ENCODE data around the gene VPS25. TPM values are rescaled to one million over a fixed set of nuclear protein-coding genes. Genes with fewer than 3 reads are reported as not detected.

The VPS25 gene
- total and polyA plus RNA-seq, 9 of the 15 experiments (the other 6 are each of a cell fraction or from before 2014, with no cell fraction given), result 123 to 352 (median 180) TPM

DNA sequence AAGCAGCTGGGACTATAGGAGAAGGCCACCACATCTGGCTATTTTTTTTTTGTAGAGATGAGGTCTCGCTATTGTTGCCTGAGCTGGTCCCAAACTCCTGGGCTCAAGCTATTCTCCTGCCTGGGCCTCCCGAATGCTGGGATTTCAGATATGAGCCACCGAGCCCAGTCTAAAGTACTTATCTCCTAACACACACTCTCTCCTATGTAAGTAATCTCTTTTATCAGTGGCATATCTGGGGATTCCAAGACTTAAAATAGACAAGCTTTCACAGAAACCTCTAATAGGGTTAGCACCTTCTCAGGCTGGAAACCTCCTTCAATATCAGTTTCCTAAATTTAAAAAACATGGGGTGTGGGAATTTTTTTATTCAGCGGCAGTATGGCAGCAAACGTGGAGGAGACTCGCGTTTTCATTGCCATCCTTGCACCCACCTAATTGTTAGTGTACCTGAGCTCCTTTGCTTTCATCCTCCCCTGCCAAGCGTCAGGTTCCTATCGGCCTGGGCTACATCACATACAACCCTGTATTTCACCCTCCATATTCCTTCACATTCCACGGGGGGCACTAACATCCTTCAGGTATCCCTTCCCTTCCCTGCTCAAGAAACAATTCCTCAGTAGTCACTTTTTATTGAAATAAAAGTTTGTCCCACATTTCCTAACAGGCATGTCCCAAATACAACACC, 29.5 kb upstream of the VPS25 start (continued):
- TF ChIP-seq, protein P1, sequence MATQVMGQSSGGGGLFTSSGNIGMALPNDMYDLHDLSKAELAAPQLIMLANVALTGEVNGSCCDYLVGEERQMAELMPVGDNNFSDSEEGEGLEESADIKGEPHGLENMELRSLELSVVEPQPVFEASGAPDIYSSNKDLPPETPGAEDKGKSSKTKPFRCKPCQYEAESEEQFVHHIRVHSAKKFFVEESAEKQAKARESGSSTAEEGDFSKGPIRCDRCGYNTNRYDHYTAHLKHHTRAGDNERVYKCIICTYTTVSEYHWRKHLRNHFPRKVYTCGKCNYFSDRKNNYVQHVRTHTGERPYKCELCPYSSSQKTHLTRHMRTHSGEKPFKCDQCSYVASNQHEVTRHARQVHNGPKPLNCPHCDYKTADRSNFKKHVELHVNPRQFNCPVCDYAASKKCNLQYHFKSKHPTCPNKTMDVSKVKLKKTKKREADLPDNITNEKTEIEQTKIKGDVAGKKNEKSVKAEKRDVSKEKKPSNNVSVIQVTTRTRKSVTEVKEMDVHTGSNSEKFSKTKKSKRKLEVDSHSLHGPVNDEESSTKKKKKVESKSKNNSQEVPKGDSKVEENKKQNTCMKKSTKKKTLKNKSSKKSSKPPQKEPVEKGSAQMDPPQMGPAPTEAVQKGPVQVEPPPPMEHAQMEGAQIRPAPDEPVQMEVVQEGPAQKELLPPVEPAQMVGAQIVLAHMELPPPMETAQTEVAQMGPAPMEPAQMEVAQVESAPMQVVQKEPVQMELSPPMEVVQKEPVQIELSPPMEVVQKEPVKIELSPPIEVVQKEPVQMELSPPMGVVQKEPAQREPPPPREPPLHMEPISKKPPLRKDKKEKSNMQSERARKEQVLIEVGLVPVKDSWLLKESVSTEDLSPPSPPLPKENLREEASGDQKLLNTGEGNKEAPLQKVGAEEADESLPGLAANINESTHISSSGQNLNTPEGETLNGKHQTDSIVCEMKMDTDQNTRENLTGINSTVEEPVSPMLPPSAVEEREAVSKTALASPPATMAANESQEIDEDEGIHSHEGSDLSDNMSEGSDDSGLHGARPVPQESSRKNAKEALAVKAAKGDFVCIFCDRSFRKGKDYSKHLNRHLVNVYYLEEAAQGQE (IDR thresholded peaks at IDR 0.05; ENCODE audit: borderline replicate concordance), result peak; percentile 22; the same call in 1 of the 2 replicates
- TF ChIP-seq, protein P1 (CRISPR knock-in tag; IDR thresholded peaks at IDR 0.05; ENCODE audit: low read depth), result no peak
- TF ChIP-seq LEF1 (IDR thresholded peaks at IDR 0.05) (peak; percentile 73; the same call in 1 of the 2 replicates), RB1 (IDR thresholded peaks at IDR 0.05; ENCODE audit: low read depth) (no peak), TCF7 (IDR thresholded peaks at IDR 0.05; ENCODE audit: borderline replicate concordance) (no peak), FOXA3 (CRISPR knock-in tag; conservative IDR thresholded peaks at IDR 0.05 in 1 of 2, IDR thresholded peaks at IDR 0.05 in 1 of 2) (no peak), KAT8 (IDR thresholded peaks at IDR 0.05; ENCODE audit: low read depth) (no peak), NONO (IDR thresholded peaks at IDR 0.05; ENCODE audit: low read depth in 2 of 2, low read length in 1 of 2) (peak in 1 of 2 experiments; percentile 57; a peak in 1 of 4 replicates), POLR3A (IDR thresholded peaks at IDR 0.05; ENCODE audit: borderline replicate concordance, extremely low read depth, insufficient read depth, insufficient read length) (no peak), NFATC3 (IDR thresholded peaks at IDR 0.05) (no peak), RBM34 (IDR thresholded peaks at IDR 0.05; ENCODE audit: borderline replicate concordance, insufficient read depth, low read length) (no peak), MEF2D (tag; conservative IDR thresholded peaks at IDR 0.05; ENCODE audit: low read depth) (peak; percentile 94), RAD21 (CRISPR knock-in tag; conservative IDR thresholded peaks at IDR 0.05 in 1 of 2, IDR thresholded peaks at IDR 0.05 in 1 of 2) (peak in 1 of 2 experiments; percentile 12; a peak in 1 of 4 replicates), PHB2 (IDR thresholded peaks at IDR 0.05; ENCODE audit: low read depth) (peak; percentile 60), ARID1B (IDR thresholded peaks at IDR 0.05) (peak; percentile 98), CBX1 (IDR thresholded peaks at IDR 0.05; ENCODE audit: low read depth) (no peak), FOXM1 (IDR thresholded peaks at IDR 0.05; ENCODE audit: low read depth) (peak; percentile 85), FOXM1 (CRISPR knock-in tag; IDR thresholded peaks at IDR 0.05; ENCODE audit: low read depth) (no peak), ELF1 (tag; IDR thresholded peaks at IDR 0.05) (no peak), SMARCB1 (IDR thresholded peaks at IDR 0.05; ENCODE audit: insufficient read length, low read depth) (no peak)
- TF ChIP-seq, protein P2, sequence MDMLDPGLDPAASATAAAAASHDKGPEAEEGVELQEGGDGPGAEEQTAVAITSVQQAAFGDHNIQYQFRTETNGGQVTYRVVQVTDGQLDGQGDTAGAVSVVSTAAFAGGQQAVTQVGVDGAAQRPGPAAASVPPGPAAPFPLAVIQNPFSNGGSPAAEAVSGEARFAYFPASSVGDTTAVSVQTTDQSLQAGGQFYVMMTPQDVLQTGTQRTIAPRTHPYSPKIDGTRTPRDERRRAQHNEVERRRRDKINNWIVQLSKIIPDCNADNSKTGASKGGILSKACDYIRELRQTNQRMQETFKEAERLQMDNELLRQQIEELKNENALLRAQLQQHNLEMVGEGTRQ (CRISPR knock-in tag; IDR thresholded peaks at IDR 0.05), result no peak
